HL-60 (cell line): ENCODE data around the gene TLE7.

Experiments
- GABPA ChIP-seq: IDR thresholded peaks from 2 replicates; pipeline ENCODE4 v1.6.1; 2012; ENCODE audit warnings: low read depth
- POLR2AphosphoS5 ChIP-seq: IDR thresholded peaks from 2 replicates; pipeline ENCODE4 v1.6.1; 2012; ENCODE audit warnings: low read depth
- REST ChIP-seq: IDR thresholded peaks from 2 replicates; pipeline ENCODE4 v1.6.1; 2012; ENCODE audit warnings: low read depth; ENCODE audit not compliant: insufficient replicate concordance
- SPI1 ChIP-seq: IDR thresholded peaks from 2 replicates; pipeline ENCODE4 v1.6.1; 2012; ENCODE audit warnings: low read depth, mild to moderate bottlenecking, borderline replicate concordance
- TF ChIP-seq, protein P1 (sequence below): IDR thresholded peaks from one replicate; pipeline ENCODE4 v1.5.1; 2011; ENCODE audit warnings: low read length, control low read depth, inconsistent platforms; ENCODE audit not compliant: insufficient read depth

- TF ChIP-seq SPI1: no peak
- TF ChIP-seq GABPA: no peak
- TF ChIP-seq, protein P1, sequence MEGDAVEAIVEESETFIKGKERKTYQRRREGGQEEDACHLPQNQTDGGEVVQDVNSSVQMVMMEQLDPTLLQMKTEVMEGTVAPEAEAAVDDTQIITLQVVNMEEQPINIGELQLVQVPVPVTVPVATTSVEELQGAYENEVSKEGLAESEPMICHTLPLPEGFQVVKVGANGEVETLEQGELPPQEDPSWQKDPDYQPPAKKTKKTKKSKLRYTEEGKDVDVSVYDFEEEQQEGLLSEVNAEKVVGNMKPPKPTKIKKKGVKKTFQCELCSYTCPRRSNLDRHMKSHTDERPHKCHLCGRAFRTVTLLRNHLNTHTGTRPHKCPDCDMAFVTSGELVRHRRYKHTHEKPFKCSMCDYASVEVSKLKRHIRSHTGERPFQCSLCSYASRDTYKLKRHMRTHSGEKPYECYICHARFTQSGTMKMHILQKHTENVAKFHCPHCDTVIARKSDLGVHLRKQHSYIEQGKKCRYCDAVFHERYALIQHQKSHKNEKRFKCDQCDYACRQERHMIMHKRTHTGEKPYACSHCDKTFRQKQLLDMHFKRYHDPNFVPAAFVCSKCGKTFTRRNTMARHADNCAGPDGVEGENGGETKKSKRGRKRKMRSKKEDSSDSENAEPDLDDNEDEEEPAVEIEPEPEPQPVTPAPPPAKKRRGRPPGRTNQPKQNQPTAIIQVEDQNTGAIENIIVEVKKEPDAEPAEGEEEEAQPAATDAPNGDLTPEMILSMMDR: no peak
- TF ChIP-seq POLR2AphosphoS5: no peak
- no peak for TF ChIP-seq REST
Observed at GRCh38 chr16:71410146-71410545, 31.7 kb downstream of the TLE7 start.
